Astrocyte of the spinal cord (primary cell): Measurements from ENCODE around the gene BRINP1.

Experiments
- DNase-seq: peaks from one replicate; pipeline ENCODE4 v3.0.0; 2011; ENCODE audit warnings: low read depth, low spot score
- H3K4me3 ChIP-seq: 2 replicates; pipeline ENCODE4 v1.5.1; 2011; ENCODE audit warnings: low read depth, mild to moderate bottlenecking, low read length, moderate library complexity
- in situ Hi-C: cut with HindIII; loops from 2 replicates; pipeline ENCODE4 v1.10.0; 2017; ENCODE audit warnings: low sequenced_read_pairs
- TF ChIP-seq, protein P1 (sequence below): IDR thresholded peaks from 2 replicates; pipeline ENCODE4 v1.5.1; 2012; ENCODE audit warnings: low read depth, mild to moderate bottlenecking, low read length, inconsistent platforms

The BRINP1 gene

DNA sequence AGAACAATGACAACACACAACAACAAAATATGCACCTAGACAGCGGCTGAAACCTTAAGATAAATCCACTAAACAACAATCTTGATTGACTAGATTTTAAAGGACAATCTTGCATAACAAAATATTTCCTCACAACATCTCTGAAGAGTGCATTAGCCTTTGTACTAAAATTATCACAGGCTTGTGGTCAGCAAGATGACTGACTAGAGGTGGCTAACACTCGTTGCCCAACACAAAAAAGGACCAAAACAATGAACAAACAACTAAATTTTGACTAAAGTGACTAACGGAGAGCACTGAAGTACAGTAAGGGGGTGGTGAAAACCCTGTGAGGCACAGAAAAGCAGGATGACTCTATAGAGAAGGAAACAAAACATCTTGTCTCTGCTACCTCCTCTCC lies 183.9 kb downstream of the BRINP1 start:
- DNase-seq, result no peak
- H3K4me3 ChIP-seq, result no peak overlapping the region
- TF ChIP-seq, protein P1, sequence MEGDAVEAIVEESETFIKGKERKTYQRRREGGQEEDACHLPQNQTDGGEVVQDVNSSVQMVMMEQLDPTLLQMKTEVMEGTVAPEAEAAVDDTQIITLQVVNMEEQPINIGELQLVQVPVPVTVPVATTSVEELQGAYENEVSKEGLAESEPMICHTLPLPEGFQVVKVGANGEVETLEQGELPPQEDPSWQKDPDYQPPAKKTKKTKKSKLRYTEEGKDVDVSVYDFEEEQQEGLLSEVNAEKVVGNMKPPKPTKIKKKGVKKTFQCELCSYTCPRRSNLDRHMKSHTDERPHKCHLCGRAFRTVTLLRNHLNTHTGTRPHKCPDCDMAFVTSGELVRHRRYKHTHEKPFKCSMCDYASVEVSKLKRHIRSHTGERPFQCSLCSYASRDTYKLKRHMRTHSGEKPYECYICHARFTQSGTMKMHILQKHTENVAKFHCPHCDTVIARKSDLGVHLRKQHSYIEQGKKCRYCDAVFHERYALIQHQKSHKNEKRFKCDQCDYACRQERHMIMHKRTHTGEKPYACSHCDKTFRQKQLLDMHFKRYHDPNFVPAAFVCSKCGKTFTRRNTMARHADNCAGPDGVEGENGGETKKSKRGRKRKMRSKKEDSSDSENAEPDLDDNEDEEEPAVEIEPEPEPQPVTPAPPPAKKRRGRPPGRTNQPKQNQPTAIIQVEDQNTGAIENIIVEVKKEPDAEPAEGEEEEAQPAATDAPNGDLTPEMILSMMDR, result no peak
- in situ Hi-C loops, result no loop called here

DNA sequence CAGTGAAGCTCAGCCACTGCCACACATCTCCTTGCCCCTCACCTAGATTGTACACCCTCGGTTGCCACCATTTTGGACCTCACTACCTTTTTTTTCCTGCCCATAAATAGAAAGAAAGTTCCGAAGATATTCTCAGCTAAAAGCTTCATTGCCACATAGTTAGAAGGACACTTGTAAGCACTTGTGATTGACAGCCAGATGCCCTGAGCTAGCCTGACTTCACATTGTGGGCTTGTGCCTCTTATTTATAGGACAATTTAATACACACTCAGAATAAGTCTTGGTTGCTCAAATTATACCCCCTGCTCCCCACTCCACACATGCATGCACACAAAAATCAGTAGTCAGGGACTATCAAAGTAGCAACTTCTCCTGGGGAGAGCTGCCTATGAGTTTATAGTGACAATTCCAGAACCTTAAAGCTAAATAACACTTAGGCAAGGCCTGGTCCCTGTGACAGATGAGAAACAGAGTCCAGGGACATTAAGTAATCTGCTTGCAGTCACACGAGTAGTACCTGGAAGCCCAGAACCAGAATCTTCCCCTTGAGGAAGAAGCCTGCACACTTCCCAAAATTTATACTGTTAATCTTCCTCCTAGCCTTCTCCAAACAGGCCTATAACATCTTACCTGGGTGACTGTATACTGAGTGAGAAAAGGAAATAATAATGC lies 184.8 kb downstream of the BRINP1 start:
- in situ Hi-C loops, result no loop called here
- TF ChIP-seq, protein P1, result no peak
- H3K4me3 ChIP-seq, result no peak overlapping the region

DNA sequence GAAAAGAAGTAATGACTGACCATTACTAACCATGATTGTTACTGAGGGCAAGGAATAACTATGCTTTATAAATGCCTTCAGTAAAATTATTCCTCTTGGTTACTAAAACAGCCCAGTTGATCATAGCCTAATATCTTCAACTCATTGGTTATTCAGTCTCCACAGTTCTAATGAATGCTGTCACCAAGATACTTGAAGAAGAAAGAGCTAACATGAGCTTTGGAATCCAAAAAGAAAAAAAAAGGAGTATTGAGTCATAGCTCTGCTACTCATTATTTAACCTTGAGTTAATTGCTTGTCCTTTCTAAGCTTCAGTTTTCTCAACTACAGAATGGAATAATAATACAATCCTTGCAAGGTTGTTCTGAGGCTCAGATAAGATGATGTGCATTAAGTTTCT lies 187.7 kb downstream of the BRINP1 start:
- in situ Hi-C loops, result no loop called here
- TF ChIP-seq, protein P1, result no peak
- no peak overlapping the region for H3K4me3 ChIP-seq
- DNase-seq, result no peak

More for the DNA sequence above, 184.8 kb downstream of the BRINP1 start:
- no peak for DNase-seq

DNA sequence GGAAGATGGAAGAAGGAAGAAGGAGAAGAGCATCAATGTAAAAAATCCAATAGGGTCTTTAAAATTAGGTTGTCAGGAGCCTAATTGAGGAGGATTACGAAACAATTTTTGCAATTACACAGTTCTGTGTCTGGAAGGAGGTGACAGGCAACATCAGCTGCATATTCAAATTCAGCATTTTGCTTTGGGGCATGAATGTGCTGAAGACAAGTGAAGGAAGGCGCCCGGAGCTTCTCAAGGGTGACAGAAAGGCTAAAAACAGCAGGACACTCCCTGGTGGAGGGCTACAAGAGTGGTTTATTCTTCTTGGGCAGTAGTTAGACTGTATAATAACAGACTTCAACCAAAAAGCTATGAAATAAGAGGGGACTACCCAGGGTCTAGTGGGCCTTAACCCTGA lies 188.3 kb downstream of the BRINP1 start:
- in situ Hi-C loops, result no loop called here
- DNase-seq, result no peak
- H3K4me3 ChIP-seq, result no peak overlapping the region
- TF ChIP-seq, protein P1, result no peak

DNA sequence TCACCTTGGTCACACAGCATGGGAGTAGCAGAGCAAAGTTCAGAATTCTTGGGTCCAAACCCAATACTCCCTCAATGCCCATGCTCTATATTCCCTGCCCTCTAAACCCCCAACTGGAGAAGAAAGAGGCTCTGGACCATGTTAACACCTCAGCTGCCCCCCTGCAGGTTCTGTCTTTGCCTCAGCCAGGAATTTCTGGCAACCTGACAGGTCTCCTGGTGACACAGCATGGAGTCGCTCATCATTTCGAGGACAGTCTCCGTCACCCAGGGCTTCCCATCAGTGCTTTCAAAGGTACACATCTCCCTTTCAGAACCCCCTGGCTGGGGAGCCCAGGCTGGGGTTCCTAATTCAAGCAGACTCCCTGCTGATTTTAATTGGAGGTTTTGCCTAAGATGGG lies 189.5 kb downstream of the BRINP1 start:
- TF ChIP-seq, protein P1, result no peak
- in situ Hi-C loops, result no loop called here
- no peak for DNase-seq
- H3K4me3 ChIP-seq, result no peak overlapping the region

DNA sequence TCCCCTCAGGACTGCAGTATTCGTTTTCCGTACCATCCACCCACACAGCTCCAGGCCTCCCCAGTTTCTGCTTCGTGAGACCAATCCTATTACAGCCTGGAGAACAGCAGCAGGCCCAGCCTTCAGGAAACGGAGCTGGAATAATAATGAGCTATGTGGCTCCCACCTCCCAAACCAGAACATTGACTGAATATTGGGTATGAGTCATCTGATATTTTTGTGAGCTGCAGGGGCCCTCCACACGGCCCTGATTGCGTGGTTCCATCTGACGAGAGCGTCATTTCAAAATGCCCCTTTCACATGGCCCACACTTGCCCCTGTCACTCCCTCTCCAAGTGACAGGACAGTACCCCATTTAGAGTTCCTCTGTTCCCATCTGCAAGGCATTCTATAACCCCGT lies 192.0 kb downstream of the BRINP1 start:
- in situ Hi-C loops, result no loop called here
- TF ChIP-seq, protein P1, result no peak
- DNase-seq, result no peak

More for the DNA sequence above, 192.0 kb downstream of the BRINP1 start:
- no peak overlapping the region for H3K4me3 ChIP-seq
